Stimulated activated CD4-positive, alpha-beta T cell treated with anti-CD3 and anti-CD28 coated beads, Interleukin-12 subunit alpha, Interleukin-12 subunit beta, amount 100 ng/mL, for 4 hours (primary cell): ENCODE data around the gene CARD14.
"Not testable (repeated sequence)": the region's sequence is repeated elsewhere in the genome, so short reads cannot be mapped to it uniquely, and the experiment has no call there.

Experiments used
- DNase-seq: peaks from one replicate; pipeline ENCODE4 v3.0.0-alpha.2; 2020

The CARD14 gene

DNA sequence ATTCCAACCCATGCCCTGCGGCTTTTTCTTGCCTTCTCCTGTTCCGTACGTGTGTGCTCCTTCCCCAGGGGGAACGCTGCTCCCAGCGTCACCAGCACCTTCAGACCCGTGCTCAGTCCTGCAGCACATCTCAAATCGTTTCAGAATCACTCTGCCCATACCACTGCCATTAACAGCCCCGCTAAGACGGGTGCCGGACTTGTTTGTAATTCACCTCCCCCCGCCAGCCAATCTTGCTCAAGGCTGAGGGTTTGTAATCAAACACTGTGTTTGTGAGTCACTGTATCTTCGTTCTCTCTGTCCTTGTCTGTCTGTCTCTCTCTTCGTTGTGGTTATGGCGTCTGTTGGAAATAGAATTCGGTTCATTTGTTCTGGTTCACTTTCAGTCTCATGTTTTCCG, 17.3 kb downstream of the CARD14 start:
- DNase-seq, result no peak

- DNase-seq, result no peak
These were observed 17.7 kb downstream of the CARD14 start for GRCh38 chr17:80187515-80187941.

DNA sequence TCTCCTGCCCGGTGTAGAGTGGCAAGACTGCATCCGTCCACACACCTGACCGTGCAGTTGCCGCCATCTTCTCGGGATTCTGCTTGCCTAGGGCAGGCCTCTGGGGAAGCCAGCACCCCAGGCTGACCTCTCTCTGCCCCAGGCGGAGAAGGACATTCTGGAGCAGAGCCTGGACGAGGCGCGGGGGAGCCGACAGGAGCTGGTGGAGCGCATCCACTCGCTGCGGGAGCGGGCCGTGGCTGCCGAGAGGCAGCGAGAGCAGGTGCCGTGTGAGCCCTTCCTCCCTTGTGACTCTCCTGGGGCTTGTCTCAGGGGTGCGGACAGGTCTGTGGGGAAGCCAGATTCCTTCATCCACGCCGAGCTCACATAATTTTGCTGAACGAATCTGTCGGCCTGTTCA, 19.8 kb downstream of the CARD14 start:
- DNase-seq, result no peak

- no peak for DNase-seq
These were observed 20.9 kb downstream of the CARD14 start for GRCh38 chr17:80190716-80191115.

DNA sequence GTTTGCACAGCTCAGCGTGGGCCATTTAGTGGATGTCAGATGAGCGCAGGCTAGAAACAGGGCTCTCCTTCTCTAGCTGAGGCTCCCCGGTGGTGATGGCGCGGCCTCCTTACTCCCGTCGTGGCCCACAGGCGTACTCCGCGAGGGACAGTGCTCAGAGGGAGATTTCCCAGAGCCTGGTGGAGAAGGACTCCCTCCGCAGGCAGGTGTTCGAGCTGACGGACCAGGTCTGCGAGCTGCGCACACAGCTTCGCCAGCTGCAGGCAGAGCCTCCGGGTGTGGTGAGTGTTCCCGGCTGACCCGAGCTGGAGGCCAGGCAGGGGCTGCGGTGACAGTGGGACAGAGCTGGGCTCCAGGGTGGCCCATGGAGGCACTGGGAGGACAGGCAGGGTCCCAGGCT, 21.4 kb downstream of the CARD14 start:
- no peak for DNase-seq

DNA sequence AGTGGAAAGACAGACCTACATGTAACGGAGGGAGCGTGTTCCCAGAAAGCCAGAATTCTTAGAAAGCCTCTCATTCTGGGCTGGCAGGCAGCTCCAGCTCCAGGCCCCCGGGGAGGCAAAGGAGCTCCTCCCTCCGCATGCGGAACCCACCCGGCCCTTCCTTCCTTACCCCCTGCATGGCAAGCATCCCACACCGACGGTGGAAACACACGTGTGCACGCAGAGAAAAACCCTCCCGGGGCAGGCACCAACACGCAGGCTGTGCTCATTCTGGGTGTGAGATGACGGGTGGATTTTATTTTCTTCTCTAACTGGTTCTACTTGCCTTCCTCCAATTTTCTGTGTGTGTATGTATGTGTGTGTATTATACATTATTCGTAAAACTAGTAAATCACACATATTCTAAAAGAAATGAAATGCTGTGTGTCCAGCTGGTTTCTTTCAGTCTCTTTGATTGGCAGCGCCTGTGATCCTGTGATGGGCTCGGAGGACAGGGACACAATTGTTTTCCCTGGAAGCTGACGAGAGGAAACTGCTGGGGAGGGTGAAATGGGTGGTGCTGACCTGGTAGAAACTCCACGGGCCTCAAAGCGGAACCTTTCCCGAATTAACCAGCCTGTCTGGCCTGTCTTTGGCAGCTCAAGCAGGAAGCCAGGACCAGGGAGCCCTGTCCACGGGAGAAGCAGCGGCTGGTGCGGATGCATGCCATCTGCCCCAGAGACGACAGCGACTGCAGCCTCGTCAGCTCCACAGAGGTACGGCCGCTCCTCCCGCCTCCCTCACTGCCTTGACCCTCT, 22.2 kb downstream of the CARD14 start:
- no peak for DNase-seq

GRCh38 chr17:80195141-80195540, 25.3 kb downstream of the CARD14 start:
- DNase-seq, result no peak

GRCh38 chr17:80195671-80196529, 26.1 kb downstream of the CARD14 start:
- peak; percentile 58 for DNase-seq

DNA sequence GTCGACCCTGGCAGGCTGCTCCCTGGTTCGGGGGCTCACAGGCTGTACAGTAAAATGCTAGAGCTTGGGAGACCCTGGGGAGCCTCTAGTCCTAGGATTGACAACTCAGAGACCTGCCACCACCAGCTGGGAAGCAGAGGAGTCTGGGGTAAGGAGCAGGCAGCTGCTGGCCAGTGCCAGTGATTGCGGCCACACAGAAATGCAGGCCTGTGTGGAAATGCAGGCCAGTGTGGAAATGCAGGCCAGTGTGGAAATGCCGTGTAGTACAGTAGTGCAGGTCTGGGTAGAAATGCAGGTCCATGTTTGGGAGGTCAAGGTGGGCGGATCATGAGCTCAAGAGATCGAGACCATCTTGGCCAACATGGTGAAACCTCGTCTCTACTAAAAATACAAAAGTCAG, 26.8 kb downstream of the CARD14 start:
- no peak for DNase-seq

DNA sequence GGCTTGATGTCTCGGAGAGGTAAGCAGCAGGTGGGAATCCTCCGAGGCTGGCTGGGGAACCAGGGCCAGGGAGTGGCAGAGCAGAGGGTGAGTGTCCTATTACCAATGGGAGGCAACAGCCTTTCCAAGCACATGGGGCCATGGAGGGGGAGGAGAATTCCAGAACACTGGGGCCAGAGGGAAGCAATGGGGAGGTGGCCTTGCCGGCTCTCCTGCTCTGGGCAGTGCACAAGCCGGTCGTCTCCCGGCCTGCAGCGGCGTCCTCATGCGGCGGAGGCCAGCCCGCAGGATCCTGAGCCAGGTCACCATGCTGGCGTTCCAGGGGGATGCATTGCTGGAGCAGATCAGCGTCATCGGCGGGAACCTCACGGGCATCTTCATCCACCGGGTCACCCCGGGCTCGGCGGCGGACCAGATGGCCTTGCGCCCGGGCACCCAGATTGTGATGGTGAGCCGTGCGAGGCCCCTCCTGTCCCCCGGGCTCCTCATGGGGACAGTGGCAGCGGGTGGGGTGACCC, 28.4 kb downstream of the CARD14 start:
- DNase-seq, result no peak

DNA sequence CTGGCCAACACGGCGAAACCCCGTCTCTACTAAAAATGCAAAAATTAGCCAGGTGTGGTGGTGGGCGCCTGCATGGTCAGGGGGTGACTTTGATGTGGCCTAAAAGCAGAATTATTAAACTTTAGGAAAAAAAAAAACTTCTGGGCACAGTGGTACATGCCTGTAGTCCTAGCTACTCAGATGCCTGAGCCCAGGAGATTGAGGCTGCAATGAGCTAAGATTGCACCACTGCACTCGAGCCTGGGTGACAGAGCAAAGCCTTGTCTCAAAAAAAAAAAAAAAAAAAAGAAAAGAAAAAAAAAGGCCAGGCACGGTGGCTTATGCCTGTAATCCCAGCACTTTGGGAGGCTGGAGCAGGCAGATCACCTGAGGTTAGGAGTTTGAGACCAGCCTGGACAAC, 29.5 kb downstream of the CARD14 start:
- not testable (repeated sequence) for DNase-seq

- no peak for DNase-seq
These were observed 31.6 kb downstream of the CARD14 start for GRCh38 chr17:80201446-80201845.

DNA sequence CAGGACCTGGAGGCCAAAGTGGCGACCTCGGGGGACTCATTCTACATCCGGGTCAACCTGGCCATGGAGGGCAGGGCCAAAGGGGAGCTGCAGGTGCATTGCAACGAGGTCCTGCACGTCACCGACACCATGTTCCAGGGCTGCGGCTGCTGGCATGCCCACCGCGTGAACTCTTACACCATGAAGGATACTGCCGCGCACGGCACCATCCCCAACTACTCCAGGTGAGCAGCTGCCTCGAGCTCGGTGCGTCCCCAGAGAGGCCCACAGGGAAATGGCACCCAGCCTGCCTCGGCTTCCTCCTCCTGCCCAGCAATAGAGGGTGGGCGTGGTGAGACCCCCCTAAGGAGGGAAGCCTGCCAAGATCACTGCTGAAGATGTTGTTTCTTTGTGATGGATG, 32.4 kb downstream of the CARD14 start:
- no peak for DNase-seq

DNA sequence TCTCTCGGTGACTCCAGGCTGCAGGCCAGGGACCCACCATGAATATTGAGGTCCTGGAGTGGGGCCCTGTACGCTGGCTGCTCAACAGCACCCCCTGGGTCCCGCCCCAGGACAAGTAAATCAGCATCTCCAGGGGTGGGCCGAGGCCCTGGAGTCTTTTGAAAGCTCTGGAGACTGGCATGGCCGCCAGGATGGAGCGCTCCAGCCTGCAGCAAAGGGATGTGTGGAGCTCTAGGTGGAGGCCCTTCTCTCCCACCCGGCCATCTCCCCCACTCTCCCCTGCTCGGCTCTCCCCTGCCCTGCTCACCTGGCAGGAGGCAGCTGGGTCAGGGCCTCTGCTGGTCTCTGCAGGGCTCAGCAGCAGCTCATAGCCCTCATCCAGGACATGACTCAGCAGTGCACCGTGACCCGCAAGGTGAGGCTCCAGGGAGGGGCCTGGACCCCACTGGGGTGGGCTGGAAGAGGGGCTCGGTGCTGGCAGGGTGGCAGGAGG, 33.7 kb downstream of the CARD14 start:
- DNase-seq, result no peak

DNA sequence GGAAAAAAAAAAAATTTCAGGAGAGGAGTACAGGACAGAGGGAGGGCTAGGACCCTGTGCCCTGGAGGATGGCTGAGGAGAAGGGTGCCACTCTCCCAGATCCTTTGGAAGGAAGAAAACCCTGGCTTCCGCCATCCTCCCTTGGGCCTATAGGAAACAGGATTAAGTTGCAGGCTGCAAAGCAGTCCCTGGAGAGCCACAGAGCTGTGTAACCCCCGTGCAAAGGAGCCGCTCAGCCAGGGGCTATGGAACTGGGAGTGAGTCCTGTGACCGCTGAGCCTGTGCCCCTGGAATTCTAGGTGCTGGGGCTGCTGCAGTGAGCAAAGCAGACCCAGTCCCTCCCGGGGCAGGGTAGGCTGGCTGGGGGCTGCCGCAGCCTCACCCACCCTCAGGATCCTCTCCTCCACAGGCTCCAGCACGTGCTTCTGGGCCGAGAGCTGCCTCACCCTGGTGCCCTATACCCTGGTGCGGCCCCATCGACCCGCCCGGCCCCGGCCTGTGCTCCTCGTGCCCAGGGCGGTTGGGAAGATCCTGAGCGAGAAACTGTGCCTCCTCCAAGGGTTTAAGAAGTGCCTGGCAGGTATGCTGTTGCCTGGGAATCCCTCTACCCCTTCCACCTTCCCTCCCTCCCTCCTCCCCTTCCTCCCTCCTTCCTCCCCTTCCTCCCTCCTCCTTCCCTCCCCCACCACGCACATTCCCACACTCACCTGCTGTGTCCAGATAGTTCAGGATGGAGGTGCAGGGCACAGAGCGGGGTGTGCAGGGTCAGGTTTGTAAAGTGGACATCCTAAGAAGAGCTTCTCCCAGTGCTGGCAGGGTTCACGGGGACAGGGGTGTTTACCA, 35.0 kb downstream of the CARD14 start:
- DNase-seq, result no peak

- no peak for DNase-seq
These were observed 36.0 kb downstream of the CARD14 start for GRCh38 chr17:80205811-80206210.

- no peak for DNase-seq
These were observed 38.2 kb downstream of the CARD14 start for GRCh38 chr17:80208050-80208449.

GRCh38 chr17:80209765-80210164, 39.9 kb downstream of the CARD14 start:
- no peak for DNase-seq

GRCh38 chr17:80210348-80211108, 40.7 kb downstream of the CARD14 start:
- no peak for DNase-seq

GRCh38 chr17:80212109-80212508, 42.3 kb downstream of the CARD14 start:
- no peak for DNase-seq

DNA sequence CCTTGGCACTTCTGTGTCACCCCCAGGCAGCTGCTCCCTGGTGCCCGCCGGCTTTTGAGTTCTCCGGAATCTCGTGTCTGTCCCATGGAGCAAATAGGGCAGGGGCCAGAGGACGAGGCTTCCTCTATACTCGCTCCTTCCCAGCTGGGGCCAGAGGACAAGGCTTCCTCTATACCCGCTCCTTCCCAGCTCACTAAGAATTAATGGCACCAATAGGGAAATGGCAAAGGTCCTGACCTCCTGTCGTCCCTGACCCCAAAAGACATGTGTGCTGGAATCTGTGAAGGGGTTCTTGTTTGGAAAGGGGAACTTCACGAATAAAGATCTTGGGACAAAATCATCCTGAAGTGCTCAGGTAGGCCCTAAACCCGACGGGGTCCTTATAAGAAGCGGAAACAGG, 42.7 kb downstream of the CARD14 start:
- no peak for DNase-seq
